SK-N-SH (cell line): ENCODE data around the gene CCDC91. TPM values are rescaled to one million over a fixed set of nuclear protein-coding genes. Genes with fewer than 3 reads are reported as not detected.

Source experiments
- CTCF ChIA-PET: fragments of 300-600, 350-600 bp; formaldehyde crosslinking; extraction: SDS; loops from one replicate; lab custom pipeline; 2021; lab: Yijun Ruan, JAX
- POLR2A ChIA-PET: fragments of 350-600 bp; sonication (Branson Sonifier 250); formaldehyde crosslinking; extraction: SDS; loops from one replicate; lab custom pipeline; 2020; ENCODE audit warnings: antibody characterized with exemption, inconsistent platforms; lab: Yijun Ruan, JAX
- DNase-seq: peaks from one replicate; pipeline ENCODE4 v3.0.0; 2012
- H2AFZ ChIP-seq: fragments of 200-600 bp; sonication (generic); 2 replicates; pipeline ENCODE4 v1.8.1; 2016; ENCODE audit warnings: antibody characterized with exemption, mild to moderate bottlenecking, low read depth
- H3F3A ChIP-seq: fragments of 200-600 bp; sonication (generic); replicated peaks from 2 replicates; pipeline ENCODE3; 2016; ENCODE audit warnings: antibody characterized with exemption, mild to moderate bottlenecking; ENCODE audit not compliant: insufficient read depth
- H3K27ac ChIP-seq, 2 experiments: fragments of 200-500 bp in 1 of 2; fragments of 200-600 bp in 1 of 2; sonication (Bioruptor generic) in 1 of 2; sonication (generic), shearing (Covaris generic) in 1 of 2; 2 replicates each; pipeline versions ENCODE4 v1.5.1 to v1.6.1; 2014 to 2016; ENCODE audit warnings: low read depth in 2 of 2, inconsistent platforms in 1 of 2, low read length in 1 of 2, mild to moderate bottlenecking in 1 of 2, mixed read lengths in 1 of 2
- H3K27me3 ChIP-seq: fragments of 200-600 bp; sonication (generic), shearing (Covaris generic); 2 replicates; pipeline ENCODE4 v1.6.1; 2016; ENCODE audit warnings: mixed run types; ENCODE audit not compliant: insufficient read depth
- H3K36me3 ChIP-seq, 2 experiments: fragments of 200-500 bp in 1 of 2; fragments of 200-600 bp in 1 of 2; sonication (Bioruptor generic) in 1 of 2; sonication (generic) in 1 of 2; replicated peaks in 1 of 2; 2 replicates each; pipeline versions ENCODE3 to v1.5.1; 2014 to 2016; ENCODE audit warnings: low read length in 1 of 2, mild to moderate bottlenecking in 1 of 2; ENCODE audit not compliant: insufficient read depth in 2 of 2, control insufficient read depth in 1 of 2
- H3K4me1 ChIP-seq, 2 experiments: fragments of 200-500 bp in 1 of 2; fragments of 200-600 bp in 1 of 2; sonication (Bioruptor generic) in 1 of 2; sonication (generic), shearing (Covaris generic) in 1 of 2; 2 replicates each; pipeline versions ENCODE4 v1.5.1 to v1.6.1; 2014 to 2016; ENCODE audit warnings: low read depth in 1 of 2, low read length in 1 of 2, mixed run types in 1 of 2; ENCODE audit not compliant: insufficient read depth in 2 of 2, control insufficient read depth in 1 of 2
- H3K4me2 ChIP-seq: fragments of 200-600 bp; sonication (generic), shearing (Covaris generic); 2 replicates; pipeline ENCODE4 v1.6.1; 2017; ENCODE audit warnings: mixed run types
- H3K4me3 ChIP-seq, 2 experiments: fragments of 200-500 bp in 1 of 2; fragments of 200-600 bp in 1 of 2; sonication (Bioruptor generic) in 1 of 2; sonication (generic), shearing (Covaris generic) in 1 of 2; 2 replicates each; pipeline versions ENCODE4 v1.5.1 to v1.8.1; 2014 to 2016; ENCODE audit warnings: low read depth in 2 of 2, inconsistent platforms in 1 of 2, low read length in 1 of 2, mild to moderate bottlenecking in 1 of 2, mixed read lengths in 1 of 2, moderate library complexity in 1 of 2
- H3K79me2 ChIP-seq: fragments of 200-600 bp; sonication (generic); 2 replicates; pipeline ENCODE4 v1.8.1; 2017; ENCODE audit warnings: mild to moderate bottlenecking; ENCODE audit not compliant: insufficient read depth
- H3K9ac ChIP-seq: fragments of 200-600 bp; sonication (generic); 2 replicates; pipeline ENCODE4 v1.6.1; 2017; ENCODE audit warnings: mixed run types
- H3K9me2 ChIP-seq: fragments of 200-600 bp; sonication (generic); 2 replicates; pipeline ENCODE4 v1.6.1; 2017; ENCODE audit warnings: mixed run types
- H3K9me3 ChIP-seq: fragments of 200-600 bp; sonication (generic); 2 replicates; pipeline ENCODE4 v1.6.1; 2017; ENCODE audit warnings: mixed run types, mild to moderate bottlenecking, moderate library complexity
- H4K20me1 ChIP-seq: fragments of 200-600 bp; sonication (generic); 2 replicates; pipeline ENCODE4 v1.6.1; 2017; ENCODE audit warnings: mild to moderate bottlenecking, mixed run types; ENCODE audit not compliant: insufficient read depth
- EZH2phosphoT487 ChIP-seq: fragments of 200-600 bp; sonication (generic); IDR thresholded peaks from 2 replicates; pipeline ENCODE4 v1.6.1; 2017; ENCODE audit warnings: low read depth, mixed run types, mild to moderate bottlenecking, antibody characterized with exemption, moderate library complexity, borderline replicate concordance
- FOSL2 ChIP-seq: IDR thresholded peaks from 2 replicates; pipeline ENCODE4 v1.4.0; 2012; ENCODE audit warnings: low read depth, mild to moderate bottlenecking, moderate library complexity, borderline replicate concordance
- FOXJ3 ChIP-seq: sonication (generic); formaldehyde crosslinking; IDR thresholded peaks from 2 replicates; pipeline ENCODE4 v1.5.1; 2020; ENCODE audit warnings: mild to moderate bottlenecking, missing genetic modification reagents
- GABPA ChIP-seq: IDR thresholded peaks from 2 replicates; pipeline ENCODE4 v1.4.0; 2012; ENCODE audit warnings: low read depth, mild to moderate bottlenecking
- JUND ChIP-seq: IDR thresholded peaks from 2 replicates; pipeline ENCODE4 v1.4.0; 2012
- NRF1 ChIP-seq: IDR thresholded peaks from 2 replicates; pipeline ENCODE4 v1.6.1; 2012; ENCODE audit warnings: low read depth, mild to moderate bottlenecking, low read length
- POLR2AphosphoS5 ChIP-seq: IDR thresholded peaks from 2 replicates; pipeline ENCODE4 v1.6.1; 2012; ENCODE audit warnings: low read depth, low read length
- RCOR1 ChIP-seq: fragments of 150-350 bp; IDR thresholded peaks from 2 replicates; pipeline ENCODE4 v1.6.1; 2017; ENCODE audit warnings: antibody characterized with exemption, low read length
- RFX5 ChIP-seq: IDR thresholded peaks from 2 replicates; pipeline ENCODE4 v1.6.1; 2012; ENCODE audit warnings: mild to moderate bottlenecking, improper control_type of control experiment, low read length
- SIN3A ChIP-seq: IDR thresholded peaks from 2 replicates; pipeline ENCODE4 v1.6.1; 2012; ENCODE audit warnings: low read depth, mild to moderate bottlenecking, low read length, moderate library complexity, borderline replicate concordance
- TAF1 ChIP-seq: IDR thresholded peaks from 2 replicates; pipeline ENCODE4 v1.6.1; 2012; ENCODE audit warnings: low read depth, mild to moderate bottlenecking, low read length, moderate library complexity, borderline replicate concordance
- TCF12 ChIP-seq: IDR thresholded peaks from 2 replicates; pipeline ENCODE4 v1.4.0; 2012
- TEAD4 ChIP-seq: IDR thresholded peaks from 2 replicates; pipeline ENCODE4 v1.4.0; 2012; ENCODE audit warnings: mild to moderate bottlenecking, borderline replicate concordance; ENCODE audit not compliant: insufficient read depth
- WGBS: methylation state at CpG from one replicate; pipeline ENCODE4 v1.1.6; 2017; ENCODE audit warnings: low lambda C conversion rate; 5-methylcytosine and 5-hydroxymethylcytosine counted together
- polyA plus RNA-seq, 3 experiments: library from polyadenylated mRNA; depleted of rRNA; stranded (reverse); fragments of >200 nt; gene quantifications; 2 replicates each; pipeline ENCODE4 v1.2.3, GENCODE V29; 2012
- TF ChIP-seq, protein P1 (sequence below): IDR thresholded peaks from 2 replicates; pipeline ENCODE4 v1.4.0; 2012; ENCODE audit warnings: low read depth, borderline replicate concordance
- TF ChIP-seq, protein P2 (sequence below): IDR thresholded peaks from 2 replicates; pipeline ENCODE4 v1.4.0; 2012; ENCODE audit warnings: low read depth
- TF ChIP-seq, protein P3 (sequence below): IDR thresholded peaks from 2 replicates; pipeline ENCODE4 v1.6.1; 2012; ENCODE audit warnings: mild to moderate bottlenecking, low read depth, low read length, moderate library complexity
- TF ChIP-seq, protein P4 (sequence below): IDR thresholded peaks from 2 replicates; pipeline ENCODE4 v1.4.0; 2012; ENCODE audit warnings: low read depth, borderline replicate concordance
- TF ChIP-seq, protein P5 (sequence below): fragments of 150-350 bp; IDR thresholded peaks from 2 replicates; pipeline ENCODE4 v1.6.1; 2016; ENCODE audit warnings: mild to moderate bottlenecking, low read depth, low read length

The CCDC91 gene
- polyA plus RNA-seq, 1 of the 3 experiments (the other 2 are of a cell fraction), result 13.0 TPM

DNA sequence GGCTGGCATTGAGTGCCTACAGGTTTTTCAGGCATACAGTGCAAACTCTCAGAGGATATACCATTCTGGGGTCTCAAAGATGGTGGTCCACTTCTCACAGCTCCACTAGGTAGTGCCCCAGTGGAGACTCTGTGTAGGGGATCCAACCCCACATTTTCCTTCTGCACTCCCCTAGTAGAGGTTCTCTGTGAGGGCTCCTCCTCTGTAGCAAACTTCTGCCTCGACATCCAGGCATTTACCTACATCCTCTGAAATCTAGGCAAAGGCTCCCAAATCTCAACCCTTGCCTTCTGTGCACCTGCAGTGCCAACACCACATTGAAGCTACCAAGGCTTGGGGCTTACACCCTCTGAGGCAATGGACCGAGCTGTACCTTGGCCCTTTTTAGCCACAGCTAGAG, 179.2 kb downstream of the CCDC91 start:
- H3F3A ChIP-seq, result no peaks in the 10 kb centered on the region
- H3K4me3 ChIP-seq, result no peak overlapping the region
- no peaks in the 10 kb centered on the region for H3K79me2 ChIP-seq
- H3K27ac ChIP-seq, result no peak overlapping the region
- no peaks in the 10 kb centered on the region for H3K27me3 ChIP-seq
- H3K9ac ChIP-seq, result no peak overlapping the region
- CTCF ChIA-PET, result no interaction called here
- H3K9me3 ChIP-seq, result peaks cover 15% of the 10 kb centered on the region; the same call in 1 of the 2 replicates
- H3K9me2 ChIP-seq, result no peaks in the 10 kb centered on the region
- no peaks in the 10 kb centered on the region for H3K4me1 ChIP-seq
- 76% methylated on average over 2 of the region's 2 CpGs for WGBS
- peaks cover 4 to 34% of the 10 kb centered on the region in 2 experiments for H3K36me3 ChIP-seq
- H3K4me2 ChIP-seq, result no peak overlapping the region
- no peaks in the 10 kb centered on the region for H4K20me1 ChIP-seq
- TF ChIP-seq RCOR1 (no peak), TAF1 (no peak), GABPA (no peak), RFX5 (no peak), POLR2AphosphoS5 (no peak), JUND (no peak), NRF1 (no peak), TCF12 (no peak), FOXJ3 (no peak), FOSL2 (no peak), EZH2phosphoT487 (no peak), TEAD4 (no peak), SIN3A (no peak)
- TF ChIP-seq, protein P1, sequence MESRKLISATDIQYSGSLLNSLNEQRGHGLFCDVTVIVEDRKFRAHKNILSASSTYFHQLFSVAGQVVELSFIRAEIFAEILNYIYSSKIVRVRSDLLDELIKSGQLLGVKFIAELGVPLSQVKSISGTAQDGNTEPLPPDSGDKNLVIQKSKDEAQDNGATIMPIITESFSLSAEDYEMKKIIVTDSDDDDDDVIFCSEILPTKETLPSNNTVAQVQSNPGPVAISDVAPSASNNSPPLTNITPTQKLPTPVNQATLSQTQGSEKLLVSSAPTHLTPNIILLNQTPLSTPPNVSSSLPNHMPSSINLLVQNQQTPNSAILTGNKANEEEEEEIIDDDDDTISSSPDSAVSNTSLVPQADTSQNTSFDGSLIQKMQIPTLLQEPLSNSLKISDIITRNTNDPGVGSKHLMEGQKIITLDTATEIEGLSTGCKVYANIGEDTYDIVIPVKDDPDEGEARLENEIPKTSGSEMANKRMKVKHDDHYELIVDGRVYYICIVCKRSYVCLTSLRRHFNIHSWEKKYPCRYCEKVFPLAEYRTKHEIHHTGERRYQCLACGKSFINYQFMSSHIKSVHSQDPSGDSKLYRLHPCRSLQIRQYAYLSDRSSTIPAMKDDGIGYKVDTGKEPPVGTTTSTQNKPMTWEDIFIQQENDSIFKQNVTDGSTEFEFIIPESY, result no peak
- TF ChIP-seq, protein P2, sequence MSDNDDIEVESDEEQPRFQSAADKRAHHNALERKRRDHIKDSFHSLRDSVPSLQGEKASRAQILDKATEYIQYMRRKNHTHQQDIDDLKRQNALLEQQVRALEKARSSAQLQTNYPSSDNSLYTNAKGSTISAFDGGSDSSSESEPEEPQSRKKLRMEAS, result no peak
- TF ChIP-seq, protein P3, sequence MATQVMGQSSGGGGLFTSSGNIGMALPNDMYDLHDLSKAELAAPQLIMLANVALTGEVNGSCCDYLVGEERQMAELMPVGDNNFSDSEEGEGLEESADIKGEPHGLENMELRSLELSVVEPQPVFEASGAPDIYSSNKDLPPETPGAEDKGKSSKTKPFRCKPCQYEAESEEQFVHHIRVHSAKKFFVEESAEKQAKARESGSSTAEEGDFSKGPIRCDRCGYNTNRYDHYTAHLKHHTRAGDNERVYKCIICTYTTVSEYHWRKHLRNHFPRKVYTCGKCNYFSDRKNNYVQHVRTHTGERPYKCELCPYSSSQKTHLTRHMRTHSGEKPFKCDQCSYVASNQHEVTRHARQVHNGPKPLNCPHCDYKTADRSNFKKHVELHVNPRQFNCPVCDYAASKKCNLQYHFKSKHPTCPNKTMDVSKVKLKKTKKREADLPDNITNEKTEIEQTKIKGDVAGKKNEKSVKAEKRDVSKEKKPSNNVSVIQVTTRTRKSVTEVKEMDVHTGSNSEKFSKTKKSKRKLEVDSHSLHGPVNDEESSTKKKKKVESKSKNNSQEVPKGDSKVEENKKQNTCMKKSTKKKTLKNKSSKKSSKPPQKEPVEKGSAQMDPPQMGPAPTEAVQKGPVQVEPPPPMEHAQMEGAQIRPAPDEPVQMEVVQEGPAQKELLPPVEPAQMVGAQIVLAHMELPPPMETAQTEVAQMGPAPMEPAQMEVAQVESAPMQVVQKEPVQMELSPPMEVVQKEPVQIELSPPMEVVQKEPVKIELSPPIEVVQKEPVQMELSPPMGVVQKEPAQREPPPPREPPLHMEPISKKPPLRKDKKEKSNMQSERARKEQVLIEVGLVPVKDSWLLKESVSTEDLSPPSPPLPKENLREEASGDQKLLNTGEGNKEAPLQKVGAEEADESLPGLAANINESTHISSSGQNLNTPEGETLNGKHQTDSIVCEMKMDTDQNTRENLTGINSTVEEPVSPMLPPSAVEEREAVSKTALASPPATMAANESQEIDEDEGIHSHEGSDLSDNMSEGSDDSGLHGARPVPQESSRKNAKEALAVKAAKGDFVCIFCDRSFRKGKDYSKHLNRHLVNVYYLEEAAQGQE, result no peak
- TF ChIP-seq, protein P4, sequence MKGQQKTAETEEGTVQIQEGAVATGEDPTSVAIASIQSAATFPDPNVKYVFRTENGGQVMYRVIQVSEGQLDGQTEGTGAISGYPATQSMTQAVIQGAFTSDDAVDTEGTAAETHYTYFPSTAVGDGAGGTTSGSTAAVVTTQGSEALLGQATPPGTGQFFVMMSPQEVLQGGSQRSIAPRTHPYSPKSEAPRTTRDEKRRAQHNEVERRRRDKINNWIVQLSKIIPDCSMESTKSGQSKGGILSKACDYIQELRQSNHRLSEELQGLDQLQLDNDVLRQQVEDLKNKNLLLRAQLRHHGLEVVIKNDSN, result no peak
- TF ChIP-seq, protein P5, sequence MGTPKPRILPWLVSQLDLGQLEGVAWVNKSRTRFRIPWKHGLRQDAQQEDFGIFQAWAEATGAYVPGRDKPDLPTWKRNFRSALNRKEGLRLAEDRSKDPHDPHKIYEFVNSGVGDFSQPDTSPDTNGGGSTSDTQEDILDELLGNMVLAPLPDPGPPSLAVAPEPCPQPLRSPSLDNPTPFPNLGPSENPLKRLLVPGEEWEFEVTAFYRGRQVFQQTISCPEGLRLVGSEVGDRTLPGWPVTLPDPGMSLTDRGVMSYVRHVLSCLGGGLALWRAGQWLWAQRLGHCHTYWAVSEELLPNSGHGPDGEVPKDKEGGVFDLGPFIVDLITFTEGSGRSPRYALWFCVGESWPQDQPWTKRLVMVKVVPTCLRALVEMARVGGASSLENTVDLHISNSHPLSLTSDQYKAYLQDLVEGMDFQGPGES, result no peak
- no peak for DNase-seq
- H2AFZ ChIP-seq, result no peak overlapping the region
- POLR2A ChIA-PET, result no interaction called here
